ENCODE data around the gene FAM171A1.
"Not testable (repeated sequence)": the region's sequence is repeated elsewhere in the genome, so short reads cannot be mapped to it uniquely, and the experiment has no call there.

Gene FAM171A1

DNA sequence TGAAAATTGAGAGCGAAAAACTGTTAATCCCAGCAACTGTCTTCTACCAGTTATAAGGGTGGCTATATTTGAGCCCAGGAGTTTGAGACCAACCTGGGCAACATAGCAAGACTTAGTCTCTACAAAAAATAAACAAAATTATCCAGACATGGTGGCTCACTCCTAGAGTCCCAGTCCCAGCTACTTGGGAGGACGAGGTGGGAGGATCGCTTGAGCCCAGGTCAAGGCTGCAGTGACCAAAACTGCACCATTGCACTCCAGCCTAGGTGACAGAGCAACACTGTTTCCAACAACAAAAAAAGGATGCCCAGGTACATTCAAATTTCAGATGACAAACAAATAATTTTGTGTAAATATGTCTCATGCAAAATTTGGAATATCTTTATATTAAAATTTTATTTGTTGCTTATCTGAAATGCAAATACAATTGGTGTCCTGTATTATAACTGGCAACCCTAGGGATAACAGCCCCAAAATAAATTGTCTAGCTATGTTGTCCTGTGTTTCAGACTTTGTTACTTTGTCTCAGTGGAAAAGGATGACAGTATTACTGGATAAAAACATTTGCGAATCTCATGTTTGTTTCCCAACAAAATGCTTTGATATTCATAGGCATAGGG lies 26.7 kb downstream of the FAM171A1 start:
- no peak for DNase-seq

DNA sequence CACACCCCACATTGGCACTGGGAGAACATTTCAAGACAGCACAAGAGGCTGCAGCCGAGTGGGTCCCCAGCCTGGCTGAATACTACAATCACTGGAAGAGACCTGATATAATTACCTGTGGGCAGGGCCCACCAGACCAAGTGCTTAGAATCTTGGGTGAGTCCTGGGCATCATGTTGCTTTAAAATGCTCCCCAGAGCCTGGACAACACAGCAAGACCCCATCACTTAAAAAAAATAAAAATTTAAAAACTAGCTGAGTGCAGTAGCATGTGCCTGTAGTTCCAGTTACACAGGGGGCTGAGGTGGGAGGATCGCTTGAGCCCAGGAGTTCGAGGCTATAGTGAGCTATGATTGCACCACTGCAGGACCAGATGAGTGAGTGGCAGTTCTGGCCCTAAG lies 28.1 kb downstream of the FAM171A1 start:
- DNase-seq: no peak

DNA sequence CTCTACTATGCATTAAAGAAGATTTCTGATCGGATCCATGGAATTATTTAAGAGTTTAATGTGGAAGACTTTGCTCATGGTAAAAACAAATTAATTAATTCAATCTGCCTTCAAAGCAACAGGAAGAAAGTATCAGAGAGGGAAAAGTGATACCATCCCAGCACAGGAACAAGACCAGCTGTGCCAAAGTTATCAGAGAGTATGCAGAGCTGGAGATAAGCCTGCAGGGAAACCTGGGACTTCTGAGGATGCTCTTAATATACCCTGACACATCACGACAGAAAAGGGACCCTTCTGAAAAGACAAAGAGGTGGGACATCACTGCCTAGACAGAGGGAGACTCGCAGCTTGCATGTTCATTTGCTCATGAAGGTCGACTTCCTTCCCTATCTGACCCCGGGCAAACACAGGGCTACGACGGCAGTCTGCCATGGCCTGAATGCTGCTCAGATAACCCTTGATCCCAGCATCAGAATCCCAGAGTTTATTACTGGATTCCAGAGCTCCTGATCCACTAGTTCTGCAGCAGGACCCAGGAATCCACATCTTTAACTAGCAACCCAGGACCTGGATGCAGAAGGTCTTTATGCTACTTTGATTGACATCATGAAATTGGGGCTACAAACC lies 29.5 kb downstream of the FAM171A1 start:
- DNase-seq: no peak

DNA sequence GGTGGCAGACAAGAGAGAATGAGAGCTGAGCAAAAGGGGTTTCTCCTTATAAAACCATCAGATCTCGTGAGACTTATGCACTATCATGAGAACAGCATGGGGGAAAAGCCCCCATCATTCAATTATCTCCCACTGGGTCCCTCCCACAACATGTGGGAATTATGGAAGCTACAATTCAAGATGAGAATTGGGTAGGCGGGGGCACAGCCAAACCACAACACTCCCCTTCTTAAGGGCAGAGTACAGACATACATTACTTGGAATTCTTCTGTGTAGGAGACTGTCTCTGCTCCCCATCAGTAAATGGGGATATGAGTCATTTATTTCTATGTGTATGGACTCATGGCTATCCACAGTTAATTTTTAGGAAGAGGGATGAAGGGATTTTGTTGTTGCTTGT lies 31.2 kb downstream of the FAM171A1 start:
- DNase-seq: no peak

DNA sequence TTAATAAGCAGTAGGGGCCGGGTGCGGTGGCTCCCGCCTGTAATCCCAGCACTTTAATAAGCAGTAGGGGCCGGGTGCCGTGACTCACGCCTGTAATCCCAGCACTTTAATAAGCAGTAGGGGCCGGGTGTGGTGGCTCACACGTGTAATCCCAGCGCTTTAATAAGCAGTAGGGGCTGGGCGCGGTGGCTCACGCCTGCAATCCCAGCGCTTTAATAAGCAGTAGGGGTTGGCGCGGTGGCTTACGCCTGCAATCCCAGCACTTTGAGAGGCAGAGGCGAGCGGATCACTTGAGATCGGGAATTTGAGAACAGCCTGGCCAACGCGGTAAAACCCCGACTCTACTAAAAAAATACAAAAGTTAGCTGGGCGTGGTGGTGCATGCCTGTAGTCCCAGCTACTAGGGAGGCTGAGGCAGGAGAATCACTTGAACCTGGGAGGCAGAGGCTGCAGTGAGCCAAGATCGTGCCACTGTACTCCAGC lies 33.6 kb downstream of the FAM171A1 start:
- not testable (repeated sequence) for DNase-seq

DNA sequence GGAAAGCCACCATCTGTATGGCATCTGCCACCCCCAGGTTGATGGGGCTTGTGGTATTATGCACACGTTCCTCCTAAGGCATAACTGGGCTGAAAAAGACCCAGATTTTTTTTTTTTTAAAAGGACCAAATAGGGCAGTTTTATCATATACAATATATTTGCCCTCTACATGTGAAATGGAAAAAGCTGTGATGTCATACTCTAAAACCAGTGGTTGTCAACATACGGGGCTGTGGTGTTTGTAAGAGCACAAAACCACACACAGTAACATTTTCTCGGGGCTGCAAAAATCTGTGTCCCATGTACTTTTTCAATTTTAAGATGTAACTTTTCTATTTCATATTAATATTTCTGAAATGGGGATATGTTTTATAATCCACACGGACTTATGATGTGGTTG lies 34.9 kb downstream of the FAM171A1 start:
- no peak for DNase-seq

DNA sequence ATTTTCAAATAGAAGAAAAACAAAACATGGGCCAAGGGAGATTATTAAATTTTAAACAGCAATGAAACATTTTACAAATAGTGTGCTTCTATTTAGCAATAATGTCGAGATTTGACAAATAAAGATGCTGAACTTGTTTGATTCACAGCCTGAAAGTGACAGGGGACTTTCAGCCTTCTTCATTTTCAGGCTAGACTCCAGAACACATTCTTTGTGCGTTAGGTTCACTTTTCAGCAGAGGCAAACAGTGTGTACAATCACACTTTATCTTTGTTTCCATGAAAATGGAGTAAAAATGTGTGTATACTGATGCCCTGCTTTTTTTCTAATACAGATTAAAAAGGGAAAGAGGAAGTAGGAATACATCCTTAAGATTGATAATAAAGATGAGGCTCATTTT lies 35.6 kb downstream of the FAM171A1 start:
- no peak for DNase-seq

DNA sequence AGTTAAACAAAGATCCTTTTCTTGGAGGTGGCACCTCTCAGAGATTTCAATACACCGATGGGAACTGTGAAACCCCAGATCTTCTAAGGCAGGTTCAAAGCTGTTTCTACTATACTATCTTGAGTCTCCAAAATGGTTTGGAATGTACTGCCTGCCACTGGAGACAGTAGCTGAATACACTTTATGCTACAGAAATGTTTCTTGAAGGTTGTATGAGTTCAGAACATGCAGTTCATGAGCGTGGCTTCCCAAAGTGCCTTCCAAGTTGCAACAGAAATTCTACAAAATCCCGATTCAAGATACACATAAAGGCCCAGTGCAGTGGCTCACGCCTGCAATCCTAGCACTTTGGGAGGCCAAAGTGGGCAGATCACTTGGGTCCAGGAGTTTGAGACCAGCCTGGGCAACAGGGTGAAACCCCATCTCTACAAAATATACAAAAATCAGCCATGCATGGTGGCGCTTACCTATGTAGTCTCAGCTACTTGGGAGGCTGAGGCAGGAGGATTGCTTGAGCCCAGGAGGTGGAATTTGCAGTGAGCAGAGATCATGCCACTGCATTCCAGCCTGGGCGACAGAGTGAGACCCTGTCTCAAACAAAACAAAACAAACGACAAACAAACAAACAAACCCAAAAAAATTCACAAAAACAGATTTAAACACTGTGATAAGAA lies 36.3 kb downstream of the FAM171A1 start:
- no peak for DNase-seq

DNA sequence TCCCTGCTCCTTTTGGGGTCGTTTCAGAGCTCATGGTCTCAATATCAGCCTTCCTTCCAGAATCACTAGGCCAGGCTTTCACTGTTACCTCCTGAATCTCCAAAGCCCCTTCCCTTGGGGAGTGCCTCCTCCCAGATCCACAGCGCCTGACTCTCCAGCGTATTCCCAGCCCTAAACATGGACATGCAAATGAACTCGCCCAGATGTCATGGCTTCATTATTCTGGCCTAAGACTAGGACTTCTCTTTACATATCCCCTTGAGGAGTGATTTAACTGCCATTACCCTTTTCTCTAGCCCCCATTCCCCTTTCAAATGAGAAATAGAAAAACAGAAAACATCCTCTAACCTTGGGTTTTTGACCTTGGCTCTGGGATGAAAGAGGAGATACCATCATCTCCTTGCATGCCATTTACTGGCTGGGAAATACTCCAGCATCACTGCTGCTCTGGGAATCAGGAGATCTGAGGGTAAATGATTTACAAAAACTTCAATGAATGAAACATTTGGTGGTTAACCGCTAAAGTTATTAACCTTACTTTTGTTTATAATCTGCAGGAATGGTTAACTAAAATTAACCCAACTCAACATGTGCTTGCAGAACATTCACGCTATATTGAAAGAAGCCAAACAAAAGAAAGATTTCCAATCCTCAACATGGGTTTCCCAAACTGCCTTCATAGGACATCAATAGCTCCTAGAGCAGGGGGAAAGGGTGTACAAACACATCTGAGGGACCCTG lies 37.0 kb downstream of the FAM171A1 start:
- DNase-seq: no peak

DNA sequence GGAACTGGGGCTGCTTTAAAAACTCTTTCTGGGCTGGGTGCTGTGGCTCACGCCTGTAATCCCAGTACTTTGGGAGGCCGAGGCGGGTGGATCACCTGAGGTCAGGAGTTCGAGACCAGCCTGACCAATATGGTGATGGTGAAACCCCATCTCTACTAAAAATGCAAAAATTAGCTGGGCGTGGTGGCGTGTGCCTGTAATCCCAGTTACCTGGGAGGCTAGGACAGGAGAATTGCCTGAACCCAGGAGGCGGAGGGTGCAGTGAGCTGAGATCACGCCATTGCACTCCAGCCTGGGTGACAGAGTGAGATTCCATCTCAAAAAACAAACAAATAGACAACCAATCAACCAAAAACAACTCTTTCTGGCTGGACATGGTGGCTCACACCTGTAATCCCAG lies 37.9 kb downstream of the FAM171A1 start:
- DNase-seq: not testable (repeated sequence)

DNA sequence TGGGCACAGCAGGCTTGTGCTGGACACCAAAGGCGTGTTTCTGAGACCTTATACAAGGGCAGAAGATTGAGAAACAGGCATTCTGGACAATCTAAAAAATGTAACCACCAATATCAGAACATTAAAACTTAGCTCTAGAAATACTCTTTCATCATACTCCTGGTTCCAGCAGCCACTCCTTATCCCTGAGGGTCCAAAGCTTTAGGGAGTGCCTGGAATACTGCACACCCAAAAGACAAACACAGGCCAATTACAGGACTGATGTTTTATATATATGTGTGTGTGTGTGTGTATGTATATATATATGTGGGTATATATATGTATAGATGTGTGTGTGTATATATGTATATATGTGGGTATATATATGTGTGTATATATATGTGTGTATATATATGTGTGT lies 39.6 kb downstream of the FAM171A1 start:
- no peak for DNase-seq

DNA sequence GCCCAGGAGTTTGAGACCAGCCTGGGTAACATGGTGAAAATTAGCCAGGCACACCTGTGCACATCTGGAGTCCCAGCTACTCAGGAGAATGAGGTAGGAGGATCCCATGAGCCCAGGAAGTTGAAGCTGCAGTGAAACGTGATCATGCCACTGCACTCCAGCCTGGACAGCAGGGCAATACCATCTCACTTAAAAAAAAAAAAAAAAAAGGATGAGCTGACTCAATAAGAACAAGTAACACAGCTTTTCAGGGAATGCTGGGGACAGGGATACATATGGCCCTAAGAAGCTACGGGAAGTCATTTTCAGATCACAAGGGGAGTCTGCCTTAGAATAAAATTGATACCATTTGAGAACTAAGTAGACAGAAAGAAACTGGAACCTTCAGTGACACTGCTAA lies 41.7 kb downstream of the FAM171A1 start:
- DNase-seq: no peak

DNA sequence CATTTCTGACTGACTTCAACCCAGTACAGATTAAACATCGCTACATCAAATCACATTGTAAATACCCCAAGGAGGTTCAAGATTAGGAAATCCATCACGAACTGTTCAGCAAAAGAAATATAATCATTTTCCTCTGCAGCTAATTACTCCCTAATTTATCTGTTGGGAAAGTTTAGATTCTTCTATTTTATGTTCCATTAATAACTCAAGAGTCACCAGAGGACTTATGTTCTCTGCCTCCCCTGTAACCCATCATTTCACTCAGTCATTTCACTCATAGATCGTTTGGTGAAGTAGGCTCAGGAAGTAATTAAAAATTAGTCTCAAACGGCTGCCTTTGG lies 45.2 kb downstream of the FAM171A1 start:
- DNase-seq: no peak

DNA sequence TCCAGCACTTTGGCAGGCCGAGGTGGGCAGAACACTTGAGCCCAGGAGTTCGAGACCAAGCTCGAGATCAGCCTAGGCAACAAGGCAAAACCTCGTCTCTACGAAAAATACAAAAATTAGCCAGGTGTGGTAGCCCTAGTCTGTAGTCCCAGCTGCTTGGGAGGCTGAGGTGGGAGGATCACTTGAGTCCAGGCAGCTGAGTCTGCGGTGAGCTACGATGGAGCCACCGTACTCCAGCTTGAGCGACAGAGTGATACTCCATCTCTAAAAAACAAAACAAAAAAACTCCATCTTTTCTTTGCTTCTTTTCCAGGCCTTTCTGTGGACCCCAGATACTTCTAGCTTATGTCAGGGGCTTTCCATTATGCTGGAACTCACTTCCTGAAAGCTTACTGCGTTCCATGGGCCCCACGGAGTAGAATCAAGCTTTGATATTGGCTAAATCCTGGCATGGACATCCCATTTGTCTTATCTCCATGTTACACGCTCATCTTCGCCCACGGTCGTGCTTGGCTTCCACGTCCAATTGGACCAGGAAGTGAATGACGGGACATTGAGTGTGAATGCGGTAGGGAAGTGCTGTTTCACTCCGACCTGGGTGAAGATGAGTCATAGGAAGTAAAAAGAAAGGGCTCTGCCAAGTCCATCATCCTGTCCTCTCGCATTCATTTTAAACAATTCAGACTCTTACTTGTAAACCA lies 45.7 kb downstream of the FAM171A1 start:
- no peak for DNase-seq

DNA sequence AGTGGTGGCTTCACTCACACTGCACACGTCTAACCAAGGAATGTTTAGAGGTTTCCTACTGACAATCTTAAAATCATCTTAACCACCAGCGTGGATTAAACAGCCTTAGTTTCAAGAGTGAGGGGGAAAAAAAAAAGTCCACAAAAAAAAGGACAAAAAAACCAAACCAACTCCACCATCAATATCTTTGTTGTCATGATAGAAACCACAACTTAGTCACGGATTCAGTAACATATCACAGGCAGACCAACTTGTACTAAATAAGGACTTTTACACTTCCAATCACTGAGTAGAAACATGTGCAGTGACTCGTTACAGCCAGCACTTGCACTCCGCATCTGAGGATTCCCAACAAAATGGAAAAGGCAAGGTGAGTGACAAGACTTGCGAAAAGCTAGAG lies 46.5 kb downstream of the FAM171A1 start:
- DNase-seq: no peak

DNA sequence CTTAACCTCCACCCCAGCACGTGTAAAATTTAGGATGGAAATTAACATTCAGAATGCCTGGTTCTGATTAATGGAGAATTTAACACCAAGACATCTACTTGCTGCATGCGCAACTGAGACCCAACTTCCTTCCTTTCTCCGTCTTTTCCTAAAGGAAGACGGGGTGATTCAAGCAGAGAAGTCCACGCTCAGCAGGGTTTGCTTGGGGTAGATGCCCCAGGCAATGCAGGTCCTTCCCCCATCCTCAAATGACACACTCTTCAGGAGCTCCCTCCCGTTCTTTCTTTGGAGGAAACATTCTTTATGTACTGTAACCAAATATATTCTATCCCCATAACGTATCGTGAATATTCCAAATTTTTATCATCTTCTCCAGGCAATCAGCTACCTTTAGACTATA lies 47.0 kb downstream of the FAM171A1 start:
- DNase-seq: no peak

DNA sequence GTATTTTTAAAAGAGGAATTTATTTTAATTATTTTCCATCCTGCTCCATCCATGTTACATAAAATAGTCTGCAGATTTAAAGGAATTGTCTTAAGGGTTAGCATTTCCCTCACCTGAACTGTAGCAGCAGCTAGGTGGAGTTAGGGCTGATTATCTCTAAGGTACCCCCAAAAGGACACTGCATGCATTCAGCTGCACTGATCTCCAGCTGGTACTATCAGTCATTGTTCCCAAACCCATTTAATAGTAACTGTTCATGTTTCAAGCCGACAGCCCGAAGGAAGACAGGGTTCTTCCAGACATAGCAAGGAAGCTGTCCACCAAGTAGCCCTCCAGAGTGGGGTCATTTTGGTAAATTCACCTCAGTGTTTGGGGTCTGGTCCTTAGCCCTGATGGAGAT lies 48.7 kb downstream of the FAM171A1 start:
- no peak for DNase-seq

DNA sequence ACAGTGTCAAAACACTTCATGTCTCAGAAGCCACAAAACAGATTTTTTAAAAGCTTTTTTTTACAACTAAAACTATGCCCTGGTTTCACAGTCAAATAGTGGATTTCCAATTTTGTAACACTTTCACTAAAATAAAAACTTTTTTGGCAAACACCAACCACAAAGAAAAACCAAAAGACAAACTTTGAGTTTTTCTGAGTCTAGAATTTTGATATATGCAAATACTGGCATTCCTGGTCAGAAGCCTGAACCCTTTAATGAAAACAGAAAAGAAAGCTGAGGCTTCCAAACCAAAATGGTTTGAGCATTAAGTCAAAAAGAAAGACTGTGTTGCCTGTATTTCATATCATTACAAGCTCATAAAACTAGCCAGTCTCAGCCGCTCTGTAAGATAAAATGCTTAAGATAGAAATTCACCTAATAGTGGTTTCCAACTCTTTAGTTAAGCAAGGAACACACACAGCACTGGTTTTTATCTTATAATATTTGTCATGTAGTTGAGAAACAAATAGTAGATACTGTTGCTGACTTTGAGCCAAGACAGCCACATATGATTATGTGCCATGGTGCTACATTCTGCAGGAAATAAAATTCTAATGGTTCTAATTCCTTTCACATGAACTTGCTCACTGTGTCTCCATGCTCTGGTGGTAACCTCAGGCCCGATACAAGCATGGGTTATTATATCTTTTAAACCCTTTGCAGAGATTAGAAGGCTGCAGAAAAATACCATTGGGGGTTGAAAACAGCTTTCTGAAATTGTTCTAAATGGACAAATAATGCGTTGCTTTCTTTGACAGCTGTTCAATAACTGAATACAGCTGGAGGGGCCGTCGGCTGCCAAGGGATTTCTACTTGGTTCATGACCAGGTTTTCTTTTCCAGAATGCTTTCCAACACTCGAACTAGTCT lies 49.4 kb downstream of the FAM171A1 start:
- no peak for DNase-seq

DNA sequence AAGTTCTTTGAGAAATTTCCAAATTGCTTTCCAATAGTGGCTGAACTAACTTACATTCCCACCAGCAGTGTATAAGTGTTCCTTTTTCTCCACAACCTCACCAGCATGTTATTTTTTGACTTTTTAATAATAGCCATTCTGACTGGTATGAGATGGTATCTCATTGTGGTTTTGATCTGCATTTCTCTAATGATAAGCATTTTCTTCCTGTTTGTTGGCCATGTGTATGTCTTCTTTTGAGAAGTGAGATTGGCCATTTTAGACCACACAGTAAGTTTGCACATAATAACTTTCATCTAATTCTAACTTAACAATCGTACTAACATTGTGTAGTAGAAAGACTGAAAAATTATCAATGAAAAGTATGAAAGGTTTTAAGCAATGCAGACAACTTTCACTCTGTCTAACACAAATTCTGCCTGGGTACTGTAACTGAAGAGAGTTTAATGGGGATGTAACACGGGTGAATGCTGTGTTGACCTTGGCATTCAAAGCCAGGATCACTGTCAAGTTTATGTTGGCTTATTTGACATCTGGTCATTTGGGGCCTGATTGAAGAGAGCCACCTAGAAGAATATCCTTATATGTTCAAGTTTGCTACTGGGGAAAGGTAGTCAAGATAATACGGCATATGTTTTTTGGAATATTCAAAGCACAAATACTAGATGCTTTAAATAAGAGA lies 50.4 kb downstream of the FAM171A1 start:
- DNase-seq: no peak

DNA sequence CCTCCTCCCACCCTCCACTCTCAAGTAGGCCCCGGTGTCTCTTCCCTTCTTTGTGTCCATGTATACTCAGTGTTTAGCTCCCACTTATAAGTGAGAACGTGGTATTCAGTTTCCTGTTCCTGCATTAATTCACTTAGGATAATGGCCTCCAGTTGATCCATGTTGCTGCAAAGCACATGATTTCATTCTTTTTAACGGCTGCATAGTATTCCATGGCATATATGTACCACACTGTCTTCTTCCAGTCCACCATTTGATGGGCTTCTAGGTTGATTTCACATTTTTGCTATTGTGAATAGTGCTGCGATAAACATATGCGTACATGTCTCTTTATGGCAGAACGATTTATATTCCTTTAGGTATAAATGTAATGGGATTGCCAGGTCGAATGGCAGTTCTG lies 51.0 kb downstream of the FAM171A1 start:
- DNase-seq: no peak

DNA sequence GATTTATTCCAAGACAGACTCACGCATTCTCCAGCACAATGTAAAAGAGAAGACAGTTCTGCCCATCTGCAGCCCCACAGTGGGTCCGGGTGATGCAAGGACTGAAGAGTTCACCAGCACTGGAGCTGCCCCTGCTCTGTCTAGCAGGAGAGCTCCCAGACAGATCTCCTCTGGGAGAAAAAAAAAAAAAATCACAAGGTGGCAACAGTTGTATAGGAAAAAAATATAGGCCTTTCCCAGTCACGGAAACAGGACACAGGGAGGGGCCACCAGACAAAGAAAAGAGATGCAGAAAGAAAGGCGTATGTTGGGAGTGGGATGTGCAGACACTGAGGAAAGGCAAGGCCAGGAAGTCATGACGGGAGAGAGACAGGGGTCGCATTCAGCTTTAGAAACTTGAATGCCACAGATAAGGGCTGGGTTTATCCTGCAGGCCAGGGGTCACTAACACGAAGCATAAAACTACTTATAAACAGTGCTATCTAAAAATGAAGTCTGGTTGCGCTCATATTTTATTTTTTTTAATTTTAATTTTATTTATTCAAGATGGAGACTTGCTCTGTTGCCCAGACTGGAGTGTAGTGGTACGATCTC lies 54.1 kb downstream of the FAM171A1 start:
- no peak for DNase-seq
